K562 (cell line): ENCODE results near the gene DHODH. TPM values are rescaled to one million over a fixed set of nuclear protein-coding genes. Genes with fewer than 3 reads are reported as not detected.
A peak's percentile ranks its signal among the peaks of the same experiment; 100 is the strongest.

Source experiments
- ADNP ChIP-seq: fragments of 200-800 bp; sonication (Bioruptor generic); IDR thresholded peaks from 2 replicates; pipeline ENCODE4 v1.6.1; 2016; ENCODE audit warnings: missing genetic modification characterization, missing compliant biosample characterization
- CBFB ChIP-seq: sonication (generic); formaldehyde crosslinking; IDR thresholded peaks from 2 replicates; pipeline ENCODE4 v1.4.0; 2020; ENCODE audit warnings: mild to moderate bottlenecking, missing genetic modification reagents
- CEBPB ChIP-seq: fragments of 450-650 bp; IDR thresholded peaks from 2 replicates; pipeline ENCODE4 v1.6.1; 2016; ENCODE audit warnings: missing genetic modification characterization, missing compliant biosample characterization
- CXXC5 ChIP-seq: fragments of 250-450 bp; sonication (Bioruptor Pico); IDR thresholded peaks from 2 replicates; pipeline ENCODE4 v1.8.0; 2022; ENCODE audit warnings: inconsistent platforms, mild to moderate bottlenecking, moderate library complexity
- DNMT1 ChIP-seq: fragments of 450-650 bp; IDR thresholded peaks from 2 replicates; pipeline ENCODE4 v1.6.1; 2016; ENCODE audit warnings: antibody characterized with exemption, mild to moderate bottlenecking
- LARP7 ChIP-seq: fragments of 450-650 bp; IDR thresholded peaks from 2 replicates; pipeline ENCODE4 v1.6.1; 2016
- MAFG ChIP-seq: fragments of 450-650 bp; conservative IDR thresholded peaks from 2 replicates; pipeline ENCODE4 v1.6.1; 2016; ENCODE audit warnings: missing genetic modification characterization, missing compliant biosample characterization
- MEIS2 ChIP-seq: fragments of 450-650 bp; IDR thresholded peaks from 2 replicates; pipeline ENCODE4 v1.6.1; 2014; ENCODE audit warnings: mild to moderate bottlenecking; ENCODE audit not compliant: partially characterized antibody
- TAF7 ChIP-seq: fragments of 450-650 bp; IDR thresholded peaks from 2 replicates; pipeline ENCODE4 v1.6.1; 2016; ENCODE audit warnings: missing genetic modification characterization, missing compliant biosample characterization
- TBL1XR1 ChIP-seq, 2 experiments: IDR thresholded peaks; 2 replicates each; pipeline ENCODE4 v1.6.1; 2012; ENCODE audit warnings: improper control_type of control experiment in 2 of 2, low read length in 2 of 2, mild to moderate bottlenecking in 1 of 2
- TBP ChIP-seq: optimal IDR thresholded peaks from 2 replicates; pipeline ENCODE3; 2011; ENCODE audit warnings: low read depth, low read length, improper control_type of control experiment
- TCF3 ChIP-seq: sonication (generic); formaldehyde crosslinking; IDR thresholded peaks from 2 replicates; pipeline ENCODE4 v1.4.0; 2020; ENCODE audit warnings: mild to moderate bottlenecking, missing genetic modification reagents
- WHSC1 ChIP-seq: IDR thresholded peaks from one replicate; pipeline ENCODE4 v1.6.1; 2012; ENCODE audit warnings: low read length, control low read depth, inconsistent platforms
- ZNF830 ChIP-seq: fragments of 250-450 bp; sonication (Bioruptor Pico); IDR thresholded peaks from 2 replicates; pipeline ENCODE4 v1.5.0; 2021; ENCODE audit warnings: mild to moderate bottlenecking
- polyA plus RNA-seq, 8 experiments: library from polyadenylated mRNA; depleted of rRNA in 4 of 8; stranded (reverse) in 5 of 8; unstranded in 3 of 8; fragments of >200 nt; fragmentation: Nextera tagmentation in 2 of 8; fragmentation: Illumina TruSeq in 1 of 8; extraction: Ambion mirVana in 2 of 8; extraction: Trizol in 1 of 8; gene quantifications; 2 replicates each; pipeline versions ENCODE4 v1.2.1 to v1.2.3, GENCODE V29; 2011 to 2014; ENCODE audit warnings: inconsistent platforms in 1 of 8, missing spikeins in 1 of 8
- total RNA-seq, 7 experiments: library from RNA; depleted of rRNA in 6 of 7; stranded (reverse); fragments of >200 nt in 6 of 7; fragmentation: Illumina TruSeq in 2 of 7; extraction: Trizol in 2 of 7; gene quantifications; 2 replicates each; pipeline versions ENCODE4 v1.2.1 to v1.2.3, GENCODE V29; 2011 to 2021; ENCODE audit warnings: low replicate concordance in 1 of 7
- TF ChIP-seq, protein P1 (sequence below): fragments of 450-650 bp; formaldehyde crosslinking; IDR thresholded peaks from 2 replicates; pipeline ENCODE4 v1.4.0; 2020; ENCODE audit warnings: mild to moderate bottlenecking, moderate library complexity
- TF ChIP-seq, protein P2 (sequence below): sonication (generic); formaldehyde crosslinking; IDR thresholded peaks from 2 replicates; pipeline ENCODE4 v1.4.0; 2020; ENCODE audit warnings: mild to moderate bottlenecking, missing genetic modification reagents
- TF ChIP-seq, protein P3 (sequence below): fragments of 250-450 bp; sonication (Bioruptor Pico); IDR thresholded peaks from 2 replicates; pipeline ENCODE4 v1.8.0; 2021; ENCODE audit warnings: moderate library complexity, mild to moderate bottlenecking, inconsistent platforms
- TF ChIP-seq, protein P4 (sequence below): fragments of 450-650 bp; formaldehyde crosslinking; IDR thresholded peaks from 2 replicates; pipeline ENCODE4 v1.4.0; 2020; ENCODE audit warnings: mild to moderate bottlenecking, moderate library complexity

Gene DHODH
- total and polyA plus RNA-seq, 9 of the 15 experiments (the other 6 are each of a cell fraction or from before 2014, with no cell fraction given), result 4.3 to 19.9 (median 12.7) TPM

DNA sequence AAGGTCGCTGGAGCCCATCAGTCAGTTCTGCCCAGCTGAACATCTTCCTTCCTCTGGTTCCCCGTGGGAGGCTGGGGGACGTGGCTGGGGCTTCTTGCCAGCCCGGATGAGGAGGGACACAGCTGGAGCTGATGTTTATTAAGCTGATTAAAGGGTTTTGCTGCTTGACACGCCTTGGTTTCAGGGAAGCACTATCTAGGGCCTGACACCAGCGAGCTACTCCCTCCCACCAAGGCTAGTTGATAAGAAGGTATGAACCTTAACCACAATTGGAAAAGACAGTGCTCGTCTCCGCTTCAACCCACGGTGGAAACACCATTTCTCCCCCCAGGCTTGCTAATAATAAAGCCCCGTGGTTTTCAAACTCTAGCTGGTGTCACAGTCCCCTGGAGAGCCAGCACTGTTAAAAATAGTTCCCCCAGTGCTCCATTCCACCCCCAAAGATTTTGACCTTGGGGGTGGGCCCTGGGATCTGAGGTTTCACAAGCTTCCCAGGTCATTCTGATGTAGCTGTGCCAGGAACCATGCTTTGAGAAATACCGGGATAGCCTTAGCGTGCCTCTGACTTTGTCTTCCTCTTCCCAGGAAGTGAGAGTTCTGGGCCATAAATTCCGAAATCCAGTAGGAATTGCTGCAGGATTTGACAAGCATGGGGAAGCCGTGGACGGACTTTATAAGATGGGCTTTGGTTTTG, 5.5 kb downstream of the DHODH start (continued):
- TF ChIP-seq TBP (peak; percentile 22), CXXC5 (CRISPR knock-in tag) (peak; percentile 36; the same call in 1 of the 2 replicates), ADNP (tag) (no peak), CEBPB (tag) (no peak), TBL1XR1 (IDR thresholded peaks at IDR 0.05; ENCODE audit: low read length in 2 of 2) (no peak), TAF7 (tag) (no peak), MEIS2 (peak; percentile 36), ZNF830 (CRISPR knock-in tag) (no peak), CBFB (CRISPR knock-in tag) (no peak), MAFG (tag) (no peak), WHSC1 (no peak), DNMT1 (no peak), LARP7 (no peak), TCF3 (CRISPR knock-in tag) (peak; percentile 81)
- TF ChIP-seq, protein P1, sequence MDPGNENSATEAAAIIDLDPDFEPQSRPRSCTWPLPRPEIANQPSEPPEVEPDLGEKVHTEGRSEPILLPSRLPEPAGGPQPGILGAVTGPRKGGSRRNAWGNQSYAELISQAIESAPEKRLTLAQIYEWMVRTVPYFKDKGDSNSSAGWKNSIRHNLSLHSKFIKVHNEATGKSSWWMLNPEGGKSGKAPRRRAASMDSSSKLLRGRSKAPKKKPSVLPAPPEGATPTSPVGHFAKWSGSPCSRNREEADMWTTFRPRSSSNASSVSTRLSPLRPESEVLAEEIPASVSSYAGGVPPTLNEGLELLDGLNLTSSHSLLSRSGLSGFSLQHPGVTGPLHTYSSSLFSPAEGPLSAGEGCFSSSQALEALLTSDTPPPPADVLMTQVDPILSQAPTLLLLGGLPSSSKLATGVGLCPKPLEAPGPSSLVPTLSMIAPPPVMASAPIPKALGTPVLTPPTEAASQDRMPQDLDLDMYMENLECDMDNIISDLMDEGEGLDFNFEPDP, result no peak
- TF ChIP-seq, protein P2, sequence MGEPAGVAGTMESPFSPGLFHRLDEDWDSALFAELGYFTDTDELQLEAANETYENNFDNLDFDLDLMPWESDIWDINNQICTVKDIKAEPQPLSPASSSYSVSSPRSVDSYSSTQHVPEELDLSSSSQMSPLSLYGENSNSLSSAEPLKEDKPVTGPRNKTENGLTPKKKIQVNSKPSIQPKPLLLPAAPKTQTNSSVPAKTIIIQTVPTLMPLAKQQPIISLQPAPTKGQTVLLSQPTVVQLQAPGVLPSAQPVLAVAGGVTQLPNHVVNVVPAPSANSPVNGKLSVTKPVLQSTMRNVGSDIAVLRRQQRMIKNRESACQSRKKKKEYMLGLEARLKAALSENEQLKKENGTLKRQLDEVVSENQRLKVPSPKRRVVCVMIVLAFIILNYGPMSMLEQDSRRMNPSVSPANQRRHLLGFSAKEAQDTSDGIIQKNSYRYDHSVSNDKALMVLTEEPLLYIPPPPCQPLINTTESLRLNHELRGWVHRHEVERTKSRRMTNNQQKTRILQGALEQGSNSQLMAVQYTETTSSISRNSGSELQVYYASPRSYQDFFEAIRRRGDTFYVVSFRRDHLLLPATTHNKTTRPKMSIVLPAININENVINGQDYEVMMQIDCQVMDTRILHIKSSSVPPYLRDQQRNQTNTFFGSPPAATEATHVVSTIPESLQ, result no peak
- TF ChIP-seq, protein P3, sequence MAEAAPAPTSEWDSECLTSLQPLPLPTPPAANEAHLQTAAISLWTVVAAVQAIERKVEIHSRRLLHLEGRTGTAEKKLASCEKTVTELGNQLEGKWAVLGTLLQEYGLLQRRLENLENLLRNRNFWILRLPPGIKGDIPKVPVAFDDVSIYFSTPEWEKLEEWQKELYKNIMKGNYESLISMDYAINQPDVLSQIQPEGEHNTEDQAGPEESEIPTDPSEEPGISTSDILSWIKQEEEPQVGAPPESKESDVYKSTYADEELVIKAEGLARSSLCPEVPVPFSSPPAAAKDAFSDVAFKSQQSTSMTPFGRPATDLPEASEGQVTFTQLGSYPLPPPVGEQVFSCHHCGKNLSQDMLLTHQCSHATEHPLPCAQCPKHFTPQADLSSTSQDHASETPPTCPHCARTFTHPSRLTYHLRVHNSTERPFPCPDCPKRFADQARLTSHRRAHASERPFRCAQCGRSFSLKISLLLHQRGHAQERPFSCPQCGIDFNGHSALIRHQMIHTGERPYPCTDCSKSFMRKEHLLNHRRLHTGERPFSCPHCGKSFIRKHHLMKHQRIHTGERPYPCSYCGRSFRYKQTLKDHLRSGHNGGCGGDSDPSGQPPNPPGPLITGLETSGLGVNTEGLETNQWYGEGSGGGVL (CRISPR knock-in tag), result no peak
- TF ChIP-seq, protein P4, sequence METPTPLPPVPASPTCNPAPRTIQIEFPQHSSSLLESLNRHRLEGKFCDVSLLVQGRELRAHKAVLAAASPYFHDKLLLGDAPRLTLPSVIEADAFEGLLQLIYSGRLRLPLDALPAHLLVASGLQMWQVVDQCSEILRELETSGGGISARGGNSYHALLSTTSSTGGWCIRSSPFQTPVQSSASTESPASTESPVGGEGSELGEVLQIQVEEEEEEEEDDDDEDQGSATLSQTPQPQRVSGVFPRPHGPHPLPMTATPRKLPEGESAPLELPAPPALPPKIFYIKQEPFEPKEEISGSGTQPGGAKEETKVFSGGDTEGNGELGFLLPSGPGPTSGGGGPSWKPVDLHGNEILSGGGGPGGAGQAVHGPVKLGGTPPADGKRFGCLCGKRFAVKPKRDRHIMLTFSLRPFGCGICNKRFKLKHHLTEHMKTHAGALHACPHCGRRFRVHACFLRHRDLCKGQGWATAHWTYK, result no peak
